PC-9 (cell line): Measurements from ENCODE around the gene SHROOM4. TPM values are rescaled to one million over a fixed set of nuclear protein-coding genes. Genes with fewer than 3 reads are reported as not detected.

Experiments
- BruUV-seq: library from RNA; stranded (reverse); fragments of 400-500 nt; replicated peaks from 2 replicates; lab custom pipeline; 2021; lab: Mats Ljungman, UMichigan
- CTCF ChIA-PET: fragments of 300-600 bp; sonication (Branson Sonifier 250); formaldehyde crosslinking; loops from one replicate; lab custom pipeline; 2022; ENCODE audit warnings: antibody characterized with exemption; lab: Charles Lee
- POLR2A ChIA-PET: fragments of 300-600 bp; sonication (Branson Sonifier 250); formaldehyde crosslinking; loops from one replicate; lab custom pipeline; 2022; ENCODE audit warnings: antibody characterized with exemption; ENCODE audit not compliant: unreplicated experiment; lab: Charles Lee
- DNase-seq, 2 experiments: peaks; one replicate each; pipeline versions ENCODE4 v3.0.0 to v3.0.0-alpha.2; 2015 to 2022; ENCODE audit warnings: mixed read lengths in 1 of 2
- H2AFZ ChIP-seq: fragments of 200-600 bp; sonication (generic); 2 replicates; pipeline ENCODE4 v1.8.1; 2017; ENCODE audit warnings: antibody characterized with exemption
- H3F3A ChIP-seq: fragments of 200-600 bp; sonication (generic); 2 replicates; pipeline ENCODE4 v1.8.1; 2017; ENCODE audit warnings: antibody characterized with exemption, mild to moderate bottlenecking, low read depth; ENCODE audit not compliant: insufficient read depth
- H3K27ac ChIP-seq: fragments of 200-600 bp; sonication (generic); 2 replicates; pipeline ENCODE4 v1.6.1; 2016; ENCODE audit warnings: mixed run types
- H3K27me3 ChIP-seq: fragments of 200-600 bp; sonication (generic); 2 replicates; pipeline ENCODE4 v1.6.1; 2016; ENCODE audit warnings: low read depth, mixed run types; ENCODE audit not compliant: insufficient read depth
- H3K36me3 ChIP-seq: fragments of 200-600 bp; sonication (generic); 2 replicates; pipeline ENCODE4 v1.6.1; 2016; ENCODE audit warnings: low read depth, mixed run types
- H3K4me1 ChIP-seq: fragments of 200-600 bp; sonication (generic); replicated peaks from 2 replicates; pipeline ENCODE4 v1.6.1; 2016; ENCODE audit warnings: mixed run types; ENCODE audit not compliant: insufficient read depth
- H3K4me2 ChIP-seq: fragments of 200-600 bp; sonication (generic); 2 replicates; pipeline ENCODE4 v1.6.1; 2017; ENCODE audit warnings: mixed run types
- H3K4me3 ChIP-seq: fragments of 200-600 bp; sonication (generic); 2 replicates; pipeline ENCODE4 v1.6.1; 2016; ENCODE audit warnings: mixed run types
- H3K79me2 ChIP-seq: fragments of 200-600 bp; sonication (generic); 2 replicates; pipeline ENCODE4 v1.6.1; 2017; ENCODE audit warnings: low read depth, mixed run types
- H3K9me2 ChIP-seq: fragments of 200-600 bp; sonication (generic); 2 replicates; pipeline ENCODE4 v1.8.1; 2017; ENCODE audit warnings: mild to moderate bottlenecking; ENCODE audit not compliant: insufficient read depth
- H3K9me3 ChIP-seq: fragments of 200-600 bp; sonication (generic); 2 replicates; pipeline ENCODE4 v1.8.1; 2016; ENCODE audit warnings: low read depth; ENCODE audit not compliant: insufficient read depth
- H4K20me1 ChIP-seq: fragments of 200-600 bp; sonication (generic); 2 replicates; pipeline ENCODE4 v1.8.1; 2017; ENCODE audit not compliant: insufficient read depth
- EZH2 ChIP-seq: fragments of 200-600 bp; sonication (generic); IDR thresholded peaks from 2 replicates; pipeline ENCODE4 v1.8.0; 2017; ENCODE audit warnings: antibody characterized with exemption, low read depth
- intact Hi-C: fragments of 100-400 bp; cut with micrococcal nuclease; formaldehyde crosslinking; loops from one replicate; pipeline ENCODE4 v1.10.0; 2022; ENCODE audit not compliant: unreplicated experiment
- total RNA-seq: library from RNA; stranded (reverse); gene quantifications from 2 replicates; pipeline ENCODE4 v1.2.3, GENCODE V29; 2021
- TF ChIP-seq, protein P1 (sequence below): fragments of 200-600 bp; sonication (generic); conservative IDR thresholded peaks from 2 replicates; pipeline ENCODE4 v1.6.1; 2017; ENCODE audit warnings: mixed run types, antibody characterized with exemption, mild to moderate bottlenecking, moderate library complexity

Gene SHROOM4
- total RNA-seq, 1 experiment from 2014 or later = 1.1 TPM

DNA sequence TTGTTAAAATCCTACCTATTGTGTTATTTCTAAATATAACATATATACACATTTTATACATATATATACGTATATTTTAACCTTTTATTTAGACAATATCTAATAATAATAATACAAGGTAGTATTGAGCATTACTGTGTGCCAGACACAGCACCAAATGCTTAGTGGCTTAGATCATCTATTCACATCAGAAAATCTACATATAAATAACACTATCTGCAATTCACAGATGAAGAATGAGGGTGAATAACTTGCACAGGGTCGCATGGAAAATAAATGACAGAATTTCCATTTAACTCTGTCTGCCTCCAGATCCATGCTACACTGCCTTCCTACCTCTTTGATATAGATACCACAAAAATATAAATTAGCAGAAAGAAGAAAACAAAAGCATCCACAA lies 37.7 kb downstream of the SHROOM4 start:
- no peak overlapping the region for H3K4me2 ChIP-seq
- no peak overlapping the region for H3K27ac ChIP-seq
- no peaks in the 10 kb centered on the region for H3K4me1 ChIP-seq
- H3K79me2 ChIP-seq = no peaks in the 10 kb centered on the region
- no peaks in the 10 kb centered on the region for H3K36me3 ChIP-seq
- no peaks in the 10 kb centered on the region for H3F3A ChIP-seq
- no peaks in the 10 kb centered on the region for H3K9me2 ChIP-seq
- ChIA-PET CTCF (no interaction called here), POLR2A (no interaction called here)
- BruUV-seq = no TSS peak
- TF ChIP-seq EZH2 = no peak
- TF ChIP-seq, protein P1, sequence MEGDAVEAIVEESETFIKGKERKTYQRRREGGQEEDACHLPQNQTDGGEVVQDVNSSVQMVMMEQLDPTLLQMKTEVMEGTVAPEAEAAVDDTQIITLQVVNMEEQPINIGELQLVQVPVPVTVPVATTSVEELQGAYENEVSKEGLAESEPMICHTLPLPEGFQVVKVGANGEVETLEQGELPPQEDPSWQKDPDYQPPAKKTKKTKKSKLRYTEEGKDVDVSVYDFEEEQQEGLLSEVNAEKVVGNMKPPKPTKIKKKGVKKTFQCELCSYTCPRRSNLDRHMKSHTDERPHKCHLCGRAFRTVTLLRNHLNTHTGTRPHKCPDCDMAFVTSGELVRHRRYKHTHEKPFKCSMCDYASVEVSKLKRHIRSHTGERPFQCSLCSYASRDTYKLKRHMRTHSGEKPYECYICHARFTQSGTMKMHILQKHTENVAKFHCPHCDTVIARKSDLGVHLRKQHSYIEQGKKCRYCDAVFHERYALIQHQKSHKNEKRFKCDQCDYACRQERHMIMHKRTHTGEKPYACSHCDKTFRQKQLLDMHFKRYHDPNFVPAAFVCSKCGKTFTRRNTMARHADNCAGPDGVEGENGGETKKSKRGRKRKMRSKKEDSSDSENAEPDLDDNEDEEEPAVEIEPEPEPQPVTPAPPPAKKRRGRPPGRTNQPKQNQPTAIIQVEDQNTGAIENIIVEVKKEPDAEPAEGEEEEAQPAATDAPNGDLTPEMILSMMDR = no peak
- no peak overlapping the region for H2AFZ ChIP-seq
- H4K20me1 ChIP-seq = no peaks in the 10 kb centered on the region
- H3K27me3 ChIP-seq = no peaks in the 10 kb centered on the region
- no peak overlapping the region for H3K4me3 ChIP-seq
- H3K9me3 ChIP-seq = no peaks in the 10 kb centered on the region
- no peak for DNase-seq
- intact Hi-C loops = no loop called here

- H3K9me2 ChIP-seq = no peaks in the 10 kb centered on the region
- H3K27me3 ChIP-seq = no peaks in the 10 kb centered on the region
- no peak overlapping the region for H3K4me3 ChIP-seq
- intact Hi-C loops = no loop called here
- ChIA-PET CTCF (interaction anchor here (0.6 kb wide), 1 partner anchor 28 kb away, joined by 3 read pairs; no protein-coding TSS in a partner anchor), POLR2A (no interaction called here)
- no peaks in the 10 kb centered on the region for H3K4me1 ChIP-seq
- H3K36me3 ChIP-seq = no peaks in the 10 kb centered on the region
- H2AFZ ChIP-seq = no peak overlapping the region
- H3K27ac ChIP-seq = no peak overlapping the region
- H3K79me2 ChIP-seq = no peaks in the 10 kb centered on the region
- H3K4me2 ChIP-seq = no peak overlapping the region
- no peak for DNase-seq
- BruUV-seq = no TSS peak
- H3K9me3 ChIP-seq = no peaks in the 10 kb centered on the region
- H4K20me1 ChIP-seq = no peaks in the 10 kb centered on the region
- no peak for TF ChIP-seq EZH2
- TF ChIP-seq, protein P1 = no peak
- H3F3A ChIP-seq = no peaks in the 10 kb centered on the region
Measured at GRCh38 chrX:50771382-50771781, 42.6 kb downstream of the SHROOM4 start.

DNA sequence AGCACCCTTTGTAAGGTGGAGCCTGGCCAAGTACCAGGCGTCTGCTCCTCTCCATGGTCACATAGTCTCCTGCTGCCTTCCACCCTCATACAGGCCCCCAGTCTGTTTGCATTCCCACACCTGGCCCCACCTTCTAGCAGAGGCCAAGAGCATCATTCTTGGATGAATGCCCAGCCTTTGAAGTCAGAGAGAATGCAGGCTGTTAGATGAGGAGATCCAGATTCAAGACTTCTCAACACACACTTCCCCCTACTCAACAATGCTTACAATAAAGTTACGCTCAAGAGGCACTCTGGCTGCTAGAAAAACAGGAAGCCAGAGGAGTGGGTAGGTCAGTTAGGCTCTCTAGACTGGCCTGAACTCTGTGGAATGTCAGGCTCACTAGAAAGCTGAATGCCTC lies 43.3 kb downstream of the SHROOM4 start:
- Histone ChIP-seq H3K27me3 (no peaks in the 10 kb centered on the region), H3K9me3 (no peaks in the 10 kb centered on the region), H3K4me2 (no peak overlapping the region), H3K4me3 (no peak overlapping the region), H3K27ac (no peak overlapping the region), H3K4me1 (no peaks in the 10 kb centered on the region), H3K36me3 (no peaks in the 10 kb centered on the region), H2AFZ (no peak overlapping the region), H3F3A (no peaks in the 10 kb centered on the region), H3K79me2 (no peaks in the 10 kb centered on the region), H4K20me1 (no peaks in the 10 kb centered on the region), H3K9me2 (no peaks in the 10 kb centered on the region)
- intact Hi-C loops = no loop called here
- TF ChIP-seq, protein P1 = no peak
- no peak for TF ChIP-seq EZH2
- ChIA-PET CTCF (no interaction called here), POLR2A (no interaction called here)
- peak; percentile 51 to 57 for DNase-seq
- BruUV-seq = no TSS peak
